22Rv1 (cell line): ENCODE measurements around the gene MGAT5B.

ENCODE experiments used
- ZFX ChIP-seq: fragments of 450-650 bp; IDR thresholded peaks from 2 replicates; pipeline ENCODE4 v1.6.1; 2017; ENCODE audit warnings: antibody characterized with exemption, borderline replicate concordance
- TF ChIP-seq, protein P1 (sequence below): fragments of 450-650 bp; IDR thresholded peaks from 2 replicates; pipeline ENCODE4 v1.5.1; 2017; ENCODE audit warnings: mild to moderate bottlenecking

DNA sequence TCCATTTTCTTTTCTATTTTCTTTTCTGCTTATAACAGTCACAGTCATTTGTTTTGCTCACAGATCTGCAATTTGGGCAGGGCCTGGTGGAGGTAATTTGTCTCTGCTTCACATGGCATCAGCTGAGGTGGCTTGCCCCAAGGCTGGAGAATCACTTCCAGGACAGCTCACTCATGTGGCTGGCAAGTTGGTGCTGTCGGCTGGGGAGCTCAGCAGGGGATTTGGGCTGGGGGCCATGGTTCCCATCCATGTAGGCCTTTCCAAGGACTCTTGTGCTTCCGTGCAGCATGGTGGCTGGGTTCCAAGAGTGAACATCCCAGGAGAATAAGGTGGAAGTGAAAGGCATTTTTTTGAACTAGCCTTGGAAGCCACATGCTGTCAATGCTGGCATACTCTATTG is 85.7 kb downstream of the MGAT5B start:
- TF ChIP-seq, protein P1, sequence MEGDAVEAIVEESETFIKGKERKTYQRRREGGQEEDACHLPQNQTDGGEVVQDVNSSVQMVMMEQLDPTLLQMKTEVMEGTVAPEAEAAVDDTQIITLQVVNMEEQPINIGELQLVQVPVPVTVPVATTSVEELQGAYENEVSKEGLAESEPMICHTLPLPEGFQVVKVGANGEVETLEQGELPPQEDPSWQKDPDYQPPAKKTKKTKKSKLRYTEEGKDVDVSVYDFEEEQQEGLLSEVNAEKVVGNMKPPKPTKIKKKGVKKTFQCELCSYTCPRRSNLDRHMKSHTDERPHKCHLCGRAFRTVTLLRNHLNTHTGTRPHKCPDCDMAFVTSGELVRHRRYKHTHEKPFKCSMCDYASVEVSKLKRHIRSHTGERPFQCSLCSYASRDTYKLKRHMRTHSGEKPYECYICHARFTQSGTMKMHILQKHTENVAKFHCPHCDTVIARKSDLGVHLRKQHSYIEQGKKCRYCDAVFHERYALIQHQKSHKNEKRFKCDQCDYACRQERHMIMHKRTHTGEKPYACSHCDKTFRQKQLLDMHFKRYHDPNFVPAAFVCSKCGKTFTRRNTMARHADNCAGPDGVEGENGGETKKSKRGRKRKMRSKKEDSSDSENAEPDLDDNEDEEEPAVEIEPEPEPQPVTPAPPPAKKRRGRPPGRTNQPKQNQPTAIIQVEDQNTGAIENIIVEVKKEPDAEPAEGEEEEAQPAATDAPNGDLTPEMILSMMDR = no peak
- TF ChIP-seq ZFX = no peak
